Effector memory CD8-positive, alpha-beta T cell (primary cell): Measurements from ENCODE around the gene GOLGB1.
A peak's percentile ranks its signal among the peaks of the same experiment; 100 is the strongest.
"Not testable (repeated sequence)": the region's sequence is repeated elsewhere in the genome, so short reads cannot be mapped to it uniquely, and the experiment has no call there.

Source experiments
- ATAC-seq: fragments of 150-1000 bp; cut with Tn5 transposase; replicated peaks from 2 replicates; pipeline ENCODE4 v1.10.0; 2021; ENCODE audit warnings: mild to moderate bottlenecking, moderate library complexity
- DNase-seq, 3 experiments: peaks; one replicate each; pipeline ENCODE4 v3.0.0; 2021
- H3K27ac Mint-ChIP-seq, 2 donors: one replicate each; pipeline ENCODE4 v1.8.0; 2022; ENCODE audit warnings: mild to moderate bottlenecking in 2 of 2, mixed read lengths in 2 of 2, moderate library complexity in 2 of 2
- H3K27me3 Mint-ChIP-seq, 2 donors: one replicate each; pipeline ENCODE4 v1.8.0; 2022; ENCODE audit warnings: mixed read lengths in 2 of 2
- H3K36me3 Mint-ChIP-seq: one replicate; pipeline ENCODE4 v1.8.0; 2022; ENCODE audit warnings: mild to moderate bottlenecking, moderate library complexity, mixed read lengths; ENCODE audit not compliant: insufficient read depth
- H3K4me1 Mint-ChIP-seq, 2 donors: one replicate each; pipeline ENCODE4 v1.8.0; 2022; ENCODE audit warnings: low read depth in 2 of 2, mixed read lengths in 2 of 2
- H3K4me3 Mint-ChIP-seq, 2 donors: one replicate each; pipeline ENCODE4 v1.8.0; 2022; ENCODE audit warnings: mild to moderate bottlenecking in 2 of 2, mixed read lengths in 2 of 2, moderate library complexity in 2 of 2
- H3K9me3 Mint-ChIP-seq, 2 donors: one replicate each; pipeline ENCODE4 v1.8.0; 2022; ENCODE audit warnings: mixed read lengths in 2 of 2

Gene GOLGB1

GRCh38 chr3:121698476-121698875 is 51.1 kb downstream of the GOLGB1 start:
- ATAC-seq = no peak
- peaks cover 25% of the 10 kb centered on the region for H3K36me3 Mint-ChIP-seq
- no peaks in the 10 kb centered on the region for H3K9me3 Mint-ChIP-seq
- no peak for DNase-seq
- H3K27ac Mint-ChIP-seq = no peak overlapping the region
- no peaks in the 10 kb centered on the region for H3K4me1 Mint-ChIP-seq
- no peak overlapping the region for H3K4me3 Mint-ChIP-seq
- no peaks in the 10 kb centered on the region for H3K27me3 Mint-ChIP-seq

- H3K36me3 Mint-ChIP-seq = peaks cover 23% of the 10 kb centered on the region
- H3K27ac Mint-ChIP-seq = no peak overlapping the region
- no peaks in the 10 kb centered on the region for H3K9me3 Mint-ChIP-seq
- no peak overlapping the region for H3K4me3 Mint-ChIP-seq
- H3K4me1 Mint-ChIP-seq = peaks cover 0 to 5% of the 10 kb centered on the region in 2 donors
- no peak for DNase-seq
- no peaks in the 10 kb centered on the region for H3K27me3 Mint-ChIP-seq
- ATAC-seq = no peak
Measured at GRCh38 chr3:121696186-121696585, 53.4 kb downstream of the GOLGB1 start.

GRCh38 chr3:121692010-121692699 is 57.4 kb downstream of the GOLGB1 start:
- DNase-seq (no peak), ATAC-seq (no peak)
- Mint-ChIP-seq H3K4me3 (no peak overlapping the region), H3K36me3 (peaks cover 2% of the 10 kb centered on the region), H3K27me3 (no peaks in the 10 kb centered on the region), H3K27ac (no peak overlapping the region), H3K4me1 (peaks cover 0 to 6% of the 10 kb centered on the region in 2 donors), H3K9me3 (no peaks in the 10 kb centered on the region)

- ATAC-seq (no peak), DNase-seq (no peak)
- peak overlapping the region in 1 of 2 donors; percentile 1 for H3K27ac Mint-ChIP-seq
- peaks cover 0 to 6% of the 10 kb centered on the region in 2 donors for H3K4me1 Mint-ChIP-seq
- H3K4me3 Mint-ChIP-seq = no peak overlapping the region
- peaks cover 5% of the 10 kb centered on the region for H3K36me3 Mint-ChIP-seq
- H3K9me3 Mint-ChIP-seq = no peaks in the 10 kb centered on the region
- no peaks in the 10 kb centered on the region for H3K27me3 Mint-ChIP-seq
Measured at GRCh38 chr3:121690777-121691405, 58.6 kb downstream of the GOLGB1 start.

- H3K4me3 Mint-ChIP-seq, H3K27ac Mint-ChIP-seq, DNase-seq, H3K27me3 Mint-ChIP-seq, H3K9me3 Mint-ChIP-seq, ATAC-seq, H3K4me1 Mint-ChIP-seq: not testable (repeated sequence)
- peaks cover 15% of the 10 kb centered on the region for H3K36me3 Mint-ChIP-seq
Measured at GRCh38 chr3:121688747-121689146, 60.8 kb downstream of the GOLGB1 start.

- peaks cover 53% of the 10 kb centered on the region for H3K36me3 Mint-ChIP-seq
Measured at GRCh38 chr3:121681792-121682191, 67.7 kb downstream of the GOLGB1 start.

GRCh38 chr3:121677141-121677540 is 72.4 kb downstream of the GOLGB1 start:
- Mint-ChIP-seq H3K27ac (no peak overlapping the region), H3K36me3 (peaks cover 75% of the 10 kb centered on the region), H3K4me3 (no peak overlapping the region), H3K27me3 (no peaks in the 10 kb centered on the region), H3K9me3 (no peaks in the 10 kb centered on the region), H3K4me1 (no peaks in the 10 kb centered on the region)
- no peak for ATAC-seq
- no peak for DNase-seq

More at GRCh38 chr3:121681792-121682191, 67.7 kb downstream of the GOLGB1 start:
- Mint-ChIP-seq H3K4me1 (no peaks in the 10 kb centered on the region), H3K4me3 (no peak overlapping the region), H3K27ac (no peak overlapping the region), H3K9me3 (peaks cover 2 to 8% of the 10 kb centered on the region in 2 donors), H3K27me3 (no peaks in the 10 kb centered on the region)
- ATAC-seq = no peak
- no peak for DNase-seq

- Mint-ChIP-seq H3K4me1 (no peaks in the 10 kb centered on the region), H3K36me3 (peaks cover 59% of the 10 kb centered on the region), H3K4me3 (no peak overlapping the region), H3K27ac (peak overlapping the region in 1 of 2 donors; percentile 15), H3K9me3 (no peaks in the 10 kb centered on the region), H3K27me3 (no peaks in the 10 kb centered on the region)
- ATAC-seq (no peak), DNase-seq (no peak)
Measured at GRCh38 chr3:121670676-121671075, 78.9 kb downstream of the GOLGB1 start.

- Mint-ChIP-seq H3K4me1 (no peaks in the 10 kb centered on the region), H3K36me3 (peaks cover 26% of the 10 kb centered on the region), H3K9me3 (no peaks in the 10 kb centered on the region), H3K27me3 (no peaks in the 10 kb centered on the region), H3K27ac (no peak overlapping the region), H3K4me3 (no peak overlapping the region)
- DNase-seq (no peak), ATAC-seq (no peak)
Measured at GRCh38 chr3:121667333-121667732, 82.2 kb downstream of the GOLGB1 start.

GRCh38 chr3:121665488-121665887 is 84.1 kb downstream of the GOLGB1 start:
- H3K4me1 Mint-ChIP-seq = peaks cover 8 to 9% of the 10 kb centered on the region in 2 donors
- H3K9me3 Mint-ChIP-seq = peaks cover 0 to 3% of the 10 kb centered on the region in 2 donors
- no peaks in the 10 kb centered on the region for H3K27me3 Mint-ChIP-seq
- H3K36me3 Mint-ChIP-seq = peaks cover 29% of the 10 kb centered on the region
- H3K27ac Mint-ChIP-seq = no peak overlapping the region
- ATAC-seq (no peak), DNase-seq (no peak)
- H3K4me3 Mint-ChIP-seq = no peak overlapping the region

- peaks cover 28 to 31% of the 10 kb centered on the region in 2 donors for H3K4me1 Mint-ChIP-seq
- peak overlapping the region in 1 of 2 donors; percentile 41 for H3K27ac Mint-ChIP-seq
- no peaks in the 10 kb centered on the region for H3K27me3 Mint-ChIP-seq
- H3K9me3 Mint-ChIP-seq = peaks cover 0 to 3% of the 10 kb centered on the region in 2 donors
- peaks cover 26% of the 10 kb centered on the region for H3K36me3 Mint-ChIP-seq
- no peak for ATAC-seq
- H3K4me3 Mint-ChIP-seq = no peak overlapping the region
- no peak for DNase-seq
Measured at GRCh38 chr3:121663171-121663847, 86.2 kb downstream of the GOLGB1 start.

GRCh38 chr3:121662742-121663141 is 86.8 kb downstream of the GOLGB1 start:
- DNase-seq (no peak), ATAC-seq (no peak)
- Mint-ChIP-seq H3K4me3 (no peak overlapping the region), H3K27ac (no peak overlapping the region), H3K36me3 (peaks cover 27% of the 10 kb centered on the region), H3K9me3 (peaks cover 0 to 3% of the 10 kb centered on the region in 2 donors), H3K4me1 (peaks cover 34 to 37% of the 10 kb centered on the region in 2 donors), H3K27me3 (no peaks in the 10 kb centered on the region)

- no peaks in the 10 kb centered on the region for H3K27me3 Mint-ChIP-seq
- H3K36me3 Mint-ChIP-seq = peaks cover 40% of the 10 kb centered on the region
- no peak overlapping the region for H3K4me3 Mint-ChIP-seq
- H3K9me3 Mint-ChIP-seq = peaks cover 0 to 3% of the 10 kb centered on the region in 2 donors
- H3K27ac Mint-ChIP-seq = peak overlapping the region; percentile 98 to 99
- H3K4me1 Mint-ChIP-seq = peaks cover 44 to 50% of the 10 kb centered on the region in 2 donors
- ATAC-seq (no peak), DNase-seq (no peak)
Measured at GRCh38 chr3:121661376-121661775, 88.2 kb downstream of the GOLGB1 start.
